Astrocyte (in vitro differentiated cells and primary cell): ENCODE results near the gene SLC13A1.

Experiments
- CTCF ChIP-seq: IDR thresholded peaks from 2 replicates; pipeline ENCODE4 v1.5.1; 2011; ENCODE audit warnings: low read depth, mild to moderate bottlenecking, inconsistent platforms, low read length, moderate library complexity; ENCODE audit not compliant: insufficient read depth
- EZH2 ChIP-seq: IDR thresholded peaks from 2 replicates; pipeline ENCODE4 v1.6.1; 2012; ENCODE audit warnings: mild to moderate bottlenecking, low read length, inconsistent platforms; ENCODE audit not compliant: insufficient read depth

DNA sequence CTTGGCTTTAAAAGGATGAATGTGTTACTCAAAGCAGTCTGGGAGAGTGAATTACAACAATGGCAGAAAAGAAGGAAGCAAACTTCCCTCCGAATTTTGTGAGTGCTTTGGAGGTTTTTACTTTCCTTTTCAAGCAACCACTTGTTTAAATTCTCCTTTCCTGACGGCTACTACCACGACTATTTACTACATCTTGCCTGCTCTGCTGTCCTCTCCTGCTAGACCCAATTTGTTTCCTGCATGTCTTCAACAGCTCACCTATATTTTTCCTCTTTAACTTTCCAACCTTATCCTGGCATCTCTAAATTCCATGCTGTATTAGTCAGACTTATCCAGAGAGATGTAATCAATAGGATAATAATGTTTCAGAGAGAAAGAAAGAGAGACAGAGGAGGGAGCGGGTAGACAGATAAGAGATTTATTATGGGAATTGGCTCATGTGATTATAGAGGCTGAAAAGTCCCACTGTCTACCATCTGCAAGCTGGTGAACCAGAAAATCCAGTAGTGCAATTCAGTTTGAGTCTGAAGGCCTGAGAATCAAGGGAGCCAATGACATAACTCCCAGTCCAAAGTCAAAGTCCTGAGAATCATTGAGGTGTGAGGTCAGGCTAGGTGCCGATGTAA, 42.8 kb upstream of the SLC13A1 start:
- TF ChIP-seq CTCF (no peak), EZH2 (no peak)
